ENCODE data around the gene LAMC2. TPM values are rescaled to one million over a fixed set of nuclear protein-coding genes. Genes with fewer than 3 reads are reported as not detected.

Gene LAMC2
- total RNA-seq, 2 experiments from 2014 or later: 0.38 TPM; not detected in 1

GRCh38 chr1:183248989-183249691 lies 63.1 kb downstream of the LAMC2 start:
- Histone ChIP-seq H3K4me1 (ENCODE audit: insufficient read depth, low read length, poor library complexity, severe bottlenecking) (no peaks in the 10 kb centered on the region), H3K9me3 (ENCODE audit: low read length) (no peaks in the 10 kb centered on the region), H2AFZ (ENCODE audit: low read length) (no peak overlapping the region), H3K36me3 (ENCODE audit: insufficient read depth, low read length) (no peaks in the 10 kb centered on the region), H3K27ac (ENCODE audit: low read depth, low read length, poor library complexity, severe bottlenecking) (no peak overlapping the region), H3K4me3 (ENCODE audit: low read depth, low read length, poor library complexity, severe bottlenecking) (no peak overlapping the region), H4K20me1 (ENCODE audit: insufficient read depth, low read length) (no peaks in the 10 kb centered on the region), H3K9me2 (ENCODE audit: insufficient read depth, low read length) (no peaks in the 10 kb centered on the region), H3K79me2 (ENCODE audit: insufficient read depth, low read depth, low read length) (no peaks in the 10 kb centered on the region), H3K4me2 (ENCODE audit: low read length) (no peak overlapping the region)
- CTCF ChIA-PET (ENCODE audit: unreplicated experiment): no interaction called here
- intact Hi-C loops (cut with micrococcal nuclease; ENCODE audit: unreplicated experiment): no loop called here
- POLR2A ChIA-PET: interaction anchor here (0.7 kb wide), 1 partner anchor 269 kb away, joined by 4 read pairs; no protein-coding TSS in a partner anchor
- no TSS peak for BruUV-seq (replicated peaks)
- no peak for TF ChIP-seq CTCF (conservative IDR thresholded peaks at IDR 0.05; ENCODE audit: low read length)
- no peak for TF ChIP-seq EZH2phosphoT487 (IDR thresholded peaks at IDR 0.05; ENCODE audit: borderline replicate concordance, low read depth, low read length)
- DNase-seq (ENCODE audit: low spot score): no peak

GRCh38 chr1:183249941-183250452 lies 63.9 kb downstream of the LAMC2 start:
- no peak for TF ChIP-seq EZH2phosphoT487 (IDR thresholded peaks at IDR 0.05; ENCODE audit: borderline replicate concordance, low read depth, low read length)
- TF ChIP-seq CTCF (conservative IDR thresholded peaks at IDR 0.05; ENCODE audit: low read length): no peak
- H3K36me3 ChIP-seq (ENCODE audit: insufficient read depth, low read length): no peaks in the 10 kb centered on the region
- DNase-seq (ENCODE audit: low spot score): no peak
- intact Hi-C loops (cut with micrococcal nuclease; ENCODE audit: unreplicated experiment): no loop called here
- no peaks in the 10 kb centered on the region for H4K20me1 ChIP-seq (ENCODE audit: insufficient read depth, low read length)
- BruUV-seq (replicated peaks): no TSS peak
- no peak overlapping the region for H3K4me2 ChIP-seq (ENCODE audit: low read length)
- CTCF ChIA-PET (ENCODE audit: unreplicated experiment): no interaction called here
- no peak overlapping the region for H3K4me3 ChIP-seq (ENCODE audit: low read depth, low read length, poor library complexity, severe bottlenecking)
- peaks cover 2% of the 10 kb centered on the region; the same call in 1 of the 2 replicates for H3K9me3 ChIP-seq (ENCODE audit: low read length)
- no peak overlapping the region for H2AFZ ChIP-seq (ENCODE audit: low read length)
- H3K79me2 ChIP-seq (ENCODE audit: insufficient read depth, low read depth, low read length): no peaks in the 10 kb centered on the region
- H3K27ac ChIP-seq (ENCODE audit: low read depth, low read length, poor library complexity, severe bottlenecking): no peak overlapping the region
- H3K9me2 ChIP-seq (ENCODE audit: insufficient read depth, low read length): no peaks in the 10 kb centered on the region
- POLR2A ChIA-PET: no interaction called here
- no peaks in the 10 kb centered on the region for H3K4me1 ChIP-seq (ENCODE audit: insufficient read depth, low read length, poor library complexity, severe bottlenecking)
